Coronary artery (tissue), 2 donors: ENCODE results near the gene IL1A.

Source experiments
- DNase-seq: peaks from one replicate; pipeline ENCODE4 v3.0.0-alpha.2; 2017; ENCODE audit warnings: low spot score
- H3K27ac ChIP-seq, 2 donors: fragments of 200-600 bp; sonication (generic); one replicate each; pipeline ENCODE4 v1.5.1; 2016 to 2019
- H3K4me3 ChIP-seq: fragments of 200-600 bp; sonication (generic); 2 replicates; pipeline ENCODE4 v1.5.1; 2016; ENCODE audit warnings: mild to moderate bottlenecking, moderate library complexity
- CTCF ChIP-seq: fragments of 200-600 bp; sonication (generic); IDR thresholded peaks from one replicate; pipeline ENCODE4 v1.5.1; 2019; ENCODE audit warnings: antibody characterized with exemption

The IL1A gene

GRCh38 chr2:112830682-112831512 lies 46.6 kb upstream of the IL1A start:
- Histone ChIP-seq H3K4me3 (no peak overlapping the region), H3K27ac (no peak overlapping the region)
- no peak for DNase-seq
- TF ChIP-seq CTCF: no peak

- no peak for TF ChIP-seq CTCF
- no peak overlapping the region for H3K27ac ChIP-seq
- DNase-seq: no peak
- H3K4me3 ChIP-seq: no peak overlapping the region
Observed at GRCh38 chr2:112829961-112830681, 45.8 kb upstream of the IL1A start.

GRCh38 chr2:112829101-112829960 lies 45.0 kb upstream of the IL1A start:
- no peak overlapping the region for H3K27ac ChIP-seq
- DNase-seq: no peak

GRCh38 chr2:112828251-112828691 lies 44.0 kb upstream of the IL1A start:
- Histone ChIP-seq H3K4me3 (no peak overlapping the region), H3K27ac (no peak overlapping the region)
- no peak for DNase-seq
- no peak for TF ChIP-seq CTCF

More at GRCh38 chr2:112829101-112829960, 45.0 kb upstream of the IL1A start:
- H3K4me3 ChIP-seq: no peak overlapping the region
- no peak for TF ChIP-seq CTCF

- Histone ChIP-seq H3K27ac (no peak overlapping the region), H3K4me3 (no peak overlapping the region)
- no peak for DNase-seq
- no peak for TF ChIP-seq CTCF
Observed at GRCh38 chr2:112827604-112828185, 43.4 kb upstream of the IL1A start.

- Histone ChIP-seq H3K27ac (no peak overlapping the region), H3K4me3 (no peak overlapping the region)
- no peak for DNase-seq
- TF ChIP-seq CTCF: no peak
Observed at GRCh38 chr2:112827009-112827408, 42.7 kb upstream of the IL1A start.
